B cell (primary cell): ENCODE data around the gene ASIP. TPM values are rescaled to one million over a fixed set of nuclear protein-coding genes. Genes with fewer than 3 reads are reported as not detected.
"Not testable (repeated sequence)": the region's sequence is repeated elsewhere in the genome, so short reads cannot be mapped to it uniquely, and the experiment has no call there.

ENCODE experiments used
- ATAC-seq: fragments of 200-7000 bp; cut with Tn5 transposase; one replicate; pipeline ENCODE4 v1.10.0; 2021; ENCODE audit warnings: low read depth, mild to moderate bottlenecking, moderate number of reproducible peaks, moderate library complexity
- CTCF ChIA-PET: fragments of 350-600 bp; sonication (Branson Sonifier 250); formaldehyde crosslinking; loops from one replicate; lab custom pipeline; 2021; ENCODE audit warnings: antibody characterized with exemption, inconsistent platforms; lab: Charles Lee
- POLR2A ChIA-PET: fragments of 350-600 bp; sonication (Branson Sonifier 250); formaldehyde crosslinking; loops from one replicate; lab custom pipeline; 2021; ENCODE audit warnings: antibody characterized with exemption; lab: Charles Lee
- DNase-seq: peaks from one replicate; pipeline ENCODE4 v3.0.0; 2013
- H2AFZ ChIP-seq: 2 replicates; pipeline ENCODE4 v1.6.1; 2012; ENCODE audit warnings: mild to moderate bottlenecking, low read depth, low read length; ENCODE audit not compliant: insufficient read depth, poor library complexity, severe bottlenecking
- H3K27ac ChIP-seq, 2 donors: 1 replicate in 1 of 2; 2 replicates in 1 of 2; pipeline ENCODE4 v1.5.1; 2012 to 2013; ENCODE audit warnings: low read length in 2 of 2, mild to moderate bottlenecking in 2 of 2, moderate library complexity in 1 of 2
- H3K27me3 ChIP-seq, 4 experiments: fragments of 200-600 bp in 1 of 4; sonication (generic) in 1 of 4; replicated peaks in 1 of 4; 1 replicate in 2 of 4; 2 replicates in 2 of 4; pipeline versions ENCODE4 v1.6.1 to v1.7.0; 2013 to 2016; ENCODE audit warnings: low read length in 3 of 4, mild to moderate bottlenecking in 2 of 4, mixed read lengths in 1 of 4, moderate library complexity in 1 of 4; ENCODE audit not compliant: insufficient read depth in 4 of 4, control insufficient read depth in 3 of 4; ENCODE audit errors: control extremely low read depth in 1 of 4
- H3K36me3 ChIP-seq, 2 experiments: replicated peaks in 1 of 2; 1 replicate in 1 of 2; 2 replicates in 1 of 2; pipeline versions ENCODE4 v1.6.1 to v1.7.1; 2013; ENCODE audit warnings: low read length in 1 of 2; ENCODE audit not compliant: insufficient read depth in 2 of 2, control insufficient read depth in 1 of 2; ENCODE audit errors: control extremely low read depth in 1 of 2, extremely low read depth in 1 of 2
- H3K4me1 ChIP-seq, 2 donors: fragments of 200-600 bp in 1 of 2; sonication (generic) in 1 of 2; 1 replicate in 1 of 2; 2 replicates in 1 of 2; pipeline versions ENCODE4 v1.5.1 to v1.6.1; 2013 to 2017; ENCODE audit warnings: low read length in 2 of 2; ENCODE audit not compliant: control insufficient read depth in 2 of 2, insufficient read depth in 2 of 2
- H3K4me2 ChIP-seq: replicated peaks from 2 replicates; pipeline ENCODE3; 2012; ENCODE audit warnings: mild to moderate bottlenecking, low read depth, low read length; ENCODE audit not compliant: poor library complexity, severe bottlenecking
- H3K4me3 ChIP-seq, 5 experiments: fragments of 200-600 bp in 1 of 5; sonication (generic) in 1 of 5; 1 replicate in 3 of 5; 2 replicates in 2 of 5; pipeline versions ENCODE4 v1.5.1 to v1.7.0; 2011 to 2016; ENCODE audit warnings: low read length in 4 of 5, mild to moderate bottlenecking in 4 of 5, low read depth in 2 of 5, control low read depth in 1 of 5, moderate library complexity in 1 of 5; ENCODE audit not compliant: insufficient read depth in 1 of 5; ENCODE audit errors: control extremely low read depth in 1 of 5, extremely low read depth in 1 of 5
- H3K79me2 ChIP-seq: fragments of 200-600 bp; sonication (generic); one replicate; pipeline ENCODE4 v1.6.0; 2016; ENCODE audit warnings: low read length; ENCODE audit not compliant: control insufficient read depth, insufficient read depth
- H3K9ac ChIP-seq: fragments of 200-600 bp; sonication (generic); 2 replicates; pipeline ENCODE4 v1.6.1; 2017; ENCODE audit warnings: mild to moderate bottlenecking, low read length, moderate library complexity
- H3K9me3 ChIP-seq, 3 donors: one replicate each; pipeline versions ENCODE4 v1.6.1 to v1.7.1; 2013; ENCODE audit warnings: low read length in 2 of 3; ENCODE audit not compliant: control insufficient read depth in 2 of 3, insufficient read depth in 1 of 3; ENCODE audit errors: control extremely low read depth in 1 of 3
- H4K20me1 ChIP-seq: 2 replicates; pipeline ENCODE4 v1.6.0; 2012; ENCODE audit warnings: mild to moderate bottlenecking, low read length; ENCODE audit not compliant: insufficient read depth, control insufficient read depth, poor library complexity, severe bottlenecking
- H3K27ac Mint-ChIP-seq: one replicate; pipeline ENCODE4 v1.8.0; 2021; ENCODE audit warnings: mixed read lengths
- H3K27me3 Mint-ChIP-seq: one replicate; pipeline ENCODE4 v1.8.0; 2021; ENCODE audit warnings: mixed read lengths
- H3K4me1 Mint-ChIP-seq: one replicate; pipeline ENCODE4 v1.8.0; 2021; ENCODE audit warnings: mixed read lengths
- H3K4me3 Mint-ChIP-seq: one replicate; pipeline ENCODE4 v1.8.0; 2021; ENCODE audit warnings: mixed read lengths
- H3K9me3 Mint-ChIP-seq: one replicate; pipeline ENCODE4 v1.8.0; 2022; ENCODE audit warnings: mixed read lengths; ENCODE audit not compliant: insufficient read depth
- CTCF ChIP-seq: fragments of 200-600 bp; IDR thresholded peaks from one replicate; pipeline ENCODE4 v1.8.0; 2022; ENCODE audit warnings: antibody characterized with exemption, mild to moderate bottlenecking
- EZH2 ChIP-seq: IDR thresholded peaks from 2 replicates; pipeline ENCODE4 v1.6.1; 2012; ENCODE audit warnings: borderline replicate concordance, low read depth, mild to moderate bottlenecking, moderate library complexity, low read length; ENCODE audit not compliant: insufficient read depth, poor library complexity, severe bottlenecking
- WGBS: methylation state at CpG from one replicate; pipeline ENCODE4 v1.1.5; 2013; ENCODE audit warnings: missing lambda C conversion rate; ENCODE audit not compliant: insufficient coverage; 5-methylcytosine and 5-hydroxymethylcytosine counted together
- intact Hi-C: fragments of 100-400 bp; cut with micrococcal nuclease; formaldehyde crosslinking; loops from one replicate; pipeline ENCODE4 v1.10.0; 2022
- polyA plus RNA-seq: library from polyadenylated mRNA; depleted of rRNA; stranded (reverse); fragments of >200 nt; gene quantifications from 2 replicates; pipeline ENCODE4 v1.2.3, GENCODE V29; 2012
- total RNA-seq, 2 donors: library from RNA; stranded (reverse); fragments of 120-200 nt in 1 of 2; gene quantifications; 1 replicate in 1 of 2; 2 replicates in 1 of 2; pipeline versions ENCODE4 v1.2.3 to v1.2.4, GENCODE V29; 2013 to 2022

The ASIP gene
- total and polyA plus RNA-seq, 2 donors (not counting 1 experiment from before 2014, with no cell fraction given): 0.24 TPM; not detected in 1

GRCh38 chr20:34201531-34201930, 39.7 kb upstream of the ASIP start:
- Mint-ChIP-seq H3K4me1 (no peaks in the 10 kb centered on the region), H3K9me3 (peaks cover 3% of the 10 kb centered on the region), H3K27ac (no peak overlapping the region), H3K4me3 (no peak overlapping the region), H3K27me3 (peaks cover 9% of the 10 kb centered on the region)
- Histone ChIP-seq H3K9me3 (peaks cover 0 to 10% (median 0%) of the 10 kb centered on the region in 3 donors), H2AFZ (no peak overlapping the region), H3K27me3 (no peaks in the 10 kb centered on the region), H4K20me1 (no peaks in the 10 kb centered on the region), H3K4me1 (no peaks in the 10 kb centered on the region), H3K36me3 (no peaks in the 10 kb centered on the region), H3K9ac (no peak overlapping the region), H3K79me2 (no peaks in the 10 kb centered on the region), H3K4me3 (no peak overlapping the region), H3K4me2 (no peak overlapping the region), H3K27ac (no peak overlapping the region)
- DNase-seq: no peak
- ATAC-seq: no peak
- ChIA-PET CTCF (interaction anchor here (0.7 to 1.9 kb wide), 2 partner anchors 31 to 111 kb away, joined by 5 to 6 read pairs; no protein-coding TSS in a partner anchor), POLR2A (no interaction called here)
- WGBS: 88% methylated on average over 3 of the region's 4 CpGs
- intact Hi-C loops: no loop called here
- no peak for TF ChIP-seq CTCF
- TF ChIP-seq EZH2: no peak

GRCh38 chr20:34205172-34205880, 35.9 kb upstream of the ASIP start:
- intact Hi-C loops, H3K4me3 ChIP-seq, H3K4me1 ChIP-seq, H3K9me3 Mint-ChIP-seq, H4K20me1 ChIP-seq, H3K4me1 Mint-ChIP-seq, DNase-seq, H3K27ac Mint-ChIP-seq, H3K27me3 ChIP-seq, H3K27ac ChIP-seq, H2AFZ ChIP-seq, H3K36me3 ChIP-seq, ATAC-seq, CTCF ChIA-PET, H3K4me2 ChIP-seq, POLR2A ChIA-PET, H3K79me2 ChIP-seq, H3K9ac ChIP-seq, H3K27me3 Mint-ChIP-seq: not testable (repeated sequence)
- H3K4me3 Mint-ChIP-seq: peak overlapping the region; percentile 64
- H3K9me3 ChIP-seq: peaks cover 0 to 15% (median 0%) of the 10 kb centered on the region in 3 donors
- WGBS: 76% methylated on average over 17 of the region's 21 CpGs
